Heart left ventricle (tissue), 13 donors: Measurements from ENCODE around the gene PPP1R17.

Experiments used
- CTCF ChIP-seq, 12 donors: fragments of 200-600 bp; sonication (generic) in 4 of 12; IDR thresholded peaks; one replicate each; pipeline versions ENCODE4 v1.5.0 to v1.8.0; 2018 to 2022; ENCODE audit warnings: antibody characterized with exemption in 12 of 12, mild to moderate bottlenecking in 5 of 12
- POLR2A ChIP-seq, 2 donors: fragments of 450-650 bp; IDR thresholded peaks; one replicate each; pipeline ENCODE4 v1.6.1; 2017; ENCODE audit warnings: antibody characterized with exemption in 2 of 2, mild to moderate bottlenecking in 2 of 2, moderate library complexity in 2 of 2
- donor health status: ischemic (EF 13 %, LVEDD 7.1; RV severe dilation, severe dysfunction).
- donor health status: DM: no; HTN: yes; CAD: no.
- donor health status: DM: no; HTN: no; CAD: no.
- donor health status: ischemic (EF 25% LVEDD 6.9; RV normal size, moderate dysfunction).
- donor health status: ischemic (EF 25% LVEDD 5.7; RV mildly dilated, moderate dysfunction).
- donor health status: ischemic (EF 35%, LVEDD 5.7; RV mildly dilated, moderate dysfunction).
- donor health status: nonischemic (EF 11% LVEDD 7.7; RV severe dilation, severe dysfunction).
- donor health status: DM: yes; HTN: yes; CAD: no.
- donor health status: PGD.
- donor health status: ischemic (EF 29% LVEDD 5.4; RV normal size, mild dysfunction).
- donor health status: nonischemic (EF 23%, LVEDD 6.1; RV moderate dilation, normal function).

GRCh38 chr7:31747553-31747952 is 60.5 kb downstream of the PPP1R17 start:
- TF ChIP-seq CTCF (IDR thresholded peaks at IDR 0.05) = no peak
- TF ChIP-seq POLR2A (IDR thresholded peaks at IDR 0.05) = no peak
